DND-41 (cell line): ENCODE results near the gene TMCO4.
A peak's percentile ranks its signal among the peaks of the same experiment; 100 is the strongest.

Source experiments
- CTCF ChIP-seq: IDR thresholded peaks from 2 replicates; pipeline ENCODE4 v1.5.1; 2012; ENCODE audit warnings: borderline replicate concordance, low read length, moderate library complexity, mild to moderate bottlenecking; ENCODE audit not compliant: poor library complexity, severe bottlenecking; ENCODE audit errors: extremely low read depth
- EZH2 ChIP-seq: IDR thresholded peaks from 3 replicates; pipeline ENCODE4 v1.6.1; 2012; ENCODE audit warnings: borderline replicate concordance, low read depth, mild to moderate bottlenecking, moderate library complexity, low read length, inconsistent platforms; ENCODE audit not compliant: severe bottlenecking

- peak; percentile 45 for TF ChIP-seq CTCF
- TF ChIP-seq EZH2, result no peak
These were observed 11.6 kb upstream of the TMCO4 start for GRCh38 chr1:19811206-19811851.
